ENCODE data around the gene CAMKMT. TPM values are rescaled to one million over a fixed set of nuclear protein-coding genes. Genes with fewer than 3 reads are reported as not detected.

Gene CAMKMT
- total RNA-seq, 1 experiment from 2014 or later, result 2.7 TPM

DNA sequence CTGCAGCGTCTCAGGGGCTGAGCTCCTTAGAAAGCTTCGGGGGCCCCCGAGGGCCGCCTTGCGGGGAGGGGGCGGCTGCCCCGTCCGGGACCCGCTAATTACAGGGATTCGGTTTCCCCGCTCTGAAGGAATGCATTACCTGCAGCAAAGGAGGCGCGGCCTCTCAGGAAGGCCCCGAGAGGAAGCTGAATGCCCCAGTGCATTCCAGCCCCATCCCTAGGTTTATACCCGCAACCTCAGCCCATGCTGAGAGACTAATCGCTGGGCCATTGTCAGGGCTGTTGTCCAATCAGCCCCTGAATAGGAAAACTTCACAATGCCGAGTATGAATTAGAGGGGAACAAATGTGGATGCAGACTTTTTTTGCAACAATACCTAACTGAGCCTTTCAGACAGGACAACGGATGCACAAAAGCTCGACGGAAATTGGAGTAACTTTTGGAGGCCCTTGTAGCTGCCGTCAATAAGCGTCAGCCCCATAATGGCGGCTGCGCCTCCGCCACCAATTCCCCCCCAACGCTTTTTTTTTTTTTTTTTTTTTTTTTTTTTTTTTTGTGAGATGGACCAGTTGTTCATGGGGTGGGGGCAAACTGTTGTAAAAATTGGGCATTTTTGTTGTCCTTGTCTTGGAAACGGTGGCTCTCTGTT lies 441.2 kb downstream of the CAMKMT start:
- no peak overlapping the region for H3K4me3 ChIP-seq (ENCODE audit: low read length)
- H3F3A ChIP-seq (ENCODE audit: low read length, unreplicated experiment), result no peaks in the 10 kb centered on the region
- no peaks in the 10 kb centered on the region for H3K9me2 ChIP-seq (replicated peaks; ENCODE audit: low read length)
- H4K20me1 ChIP-seq (ENCODE audit: low read length), result no peaks in the 10 kb centered on the region
- peaks cover 73% of the 10 kb centered on the region for H3K27me3 ChIP-seq (ENCODE audit: low read length)
- no peaks in the 10 kb centered on the region for H3K9me3 ChIP-seq (ENCODE audit: low read length)
- no peak overlapping the region for H3K4me2 ChIP-seq (ENCODE audit: low read length)
- no peak for DNase-seq
- no peaks in the 10 kb centered on the region for H3K4me1 ChIP-seq (ENCODE audit: insufficient read depth, low read length)
- no peaks in the 10 kb centered on the region for H3K79me2 ChIP-seq (ENCODE audit: low read length)
- no peak overlapping the region for H3K9ac ChIP-seq (ENCODE audit: low read length)
- H3K36me3 ChIP-seq (ENCODE audit: low read depth, low read length), result no peaks in the 10 kb centered on the region
- TF ChIP-seq CTCF (conservative IDR thresholded peaks at IDR 0.05; ENCODE audit: low read depth, low read length) (no peak), EZH2 (IDR thresholded peaks at IDR 0.05; ENCODE audit: low read length, unreplicated experiment) (no peak), EZH2phosphoT487 (IDR thresholded peaks at IDR 0.05; ENCODE audit: borderline replicate concordance, low read length) (no peak)
- CTCF ChIA-PET, result no interaction called here
- intact Hi-C loops (cut with micrococcal nuclease), result no loop called here
- H3K27ac ChIP-seq (ENCODE audit: low read length), result no peak overlapping the region
- no peak overlapping the region for H2AFZ ChIP-seq (ENCODE audit: low read length)
- POLR2A ChIA-PET (ENCODE audit: unreplicated experiment), result no interaction called here
- no TSS peak for BruUV-seq (replicated peaks)
- ATAC-seq, result no peak

- no peaks in the 10 kb centered on the region for H4K20me1 ChIP-seq (ENCODE audit: low read length)
- DNase-seq (no peak), ATAC-seq (no peak)
- no peaks in the 10 kb centered on the region for H3K9me2 ChIP-seq (replicated peaks; ENCODE audit: low read length)
- intact Hi-C loops (cut with micrococcal nuclease), result no loop called here
- TF ChIP-seq EZH2 (IDR thresholded peaks at IDR 0.05; ENCODE audit: low read length, unreplicated experiment) (no peak), EZH2phosphoT487 (IDR thresholded peaks at IDR 0.05; ENCODE audit: borderline replicate concordance, low read length) (no peak), CTCF (conservative IDR thresholded peaks at IDR 0.05; ENCODE audit: low read depth, low read length) (no peak)
- H3K9ac ChIP-seq (ENCODE audit: low read length), result no peak overlapping the region
- BruUV-seq (replicated peaks), result no TSS peak
- H3K27me3 ChIP-seq (ENCODE audit: low read length), result peaks cover 77% of the 10 kb centered on the region
- no peaks in the 10 kb centered on the region for H3K36me3 ChIP-seq (ENCODE audit: low read depth, low read length)
- no peaks in the 10 kb centered on the region for H3K79me2 ChIP-seq (ENCODE audit: low read length)
- H3K4me1 ChIP-seq (ENCODE audit: insufficient read depth, low read length), result no peaks in the 10 kb centered on the region
- H3K9me3 ChIP-seq (ENCODE audit: low read length), result no peaks in the 10 kb centered on the region
- H3K4me3 ChIP-seq (ENCODE audit: low read length), result no peak overlapping the region
- H2AFZ ChIP-seq (ENCODE audit: low read length), result no peak overlapping the region
- CTCF ChIA-PET, result no interaction called here
- H3K4me2 ChIP-seq (ENCODE audit: low read length), result no peak overlapping the region
- POLR2A ChIA-PET (ENCODE audit: unreplicated experiment), result no interaction called here
- no peak overlapping the region for H3K27ac ChIP-seq (ENCODE audit: low read length)
- H3F3A ChIP-seq (ENCODE audit: low read length, unreplicated experiment), result no peaks in the 10 kb centered on the region
Measured at GRCh38 chr2:44804406-44805265, 442.9 kb downstream of the CAMKMT start.

All from PC-3 (cell line).